Liver (tissue), 9 donors: ENCODE data around the gene PDP2. TPM values are rescaled to one million over a fixed set of nuclear protein-coding genes. Genes with fewer than 3 reads are reported as not detected.

Experiments used
- DNase-seq: peaks from one replicate; pipeline ENCODE4 v3.0.0-alpha.2; 2017; ENCODE audit warnings: low spot score
- H3K27ac ChIP-seq, 2 donors: one replicate each; pipeline ENCODE4 v1.7.0; 2013; ENCODE audit warnings: inconsistent platforms in 2 of 2, low read length in 2 of 2, control low read depth in 1 of 2, low read depth in 1 of 2, mild to moderate bottlenecking in 1 of 2
- H3K27me3 ChIP-seq, 4 donors: one replicate each; pipeline versions ENCODE4 v1.6.1 to v1.7.0; 2013; ENCODE audit warnings: low read length in 3 of 4, inconsistent platforms in 1 of 4, mild to moderate bottlenecking in 1 of 4, moderate library complexity in 1 of 4; ENCODE audit not compliant: control insufficient read depth in 4 of 4, insufficient read depth in 4 of 4
- H3K36me3 ChIP-seq, 4 donors: one replicate each; pipeline versions ENCODE4 v1.6.1 to v1.7.0; 2013; ENCODE audit warnings: low read length in 3 of 4, mild to moderate bottlenecking in 3 of 4, low read depth in 1 of 4, moderate library complexity in 1 of 4; ENCODE audit not compliant: control insufficient read depth in 4 of 4, insufficient read depth in 3 of 4
- H3K4me1 ChIP-seq, 4 donors: one replicate each; pipeline versions ENCODE4 v1.6.1 to v1.7.0; 2013; ENCODE audit warnings: low read length in 3 of 4, mild to moderate bottlenecking in 3 of 4, moderate library complexity in 1 of 4; ENCODE audit not compliant: control insufficient read depth in 4 of 4, insufficient read depth in 4 of 4
- H3K4me3 ChIP-seq, 3 donors: one replicate each; pipeline versions ENCODE4 v1.6.1 to v1.7.0; 2013; ENCODE audit warnings: low read length in 3 of 3, control low read depth in 1 of 3, low read depth in 1 of 3, mild to moderate bottlenecking in 1 of 3
- H3K9ac ChIP-seq, 2 donors: one replicate each; pipeline ENCODE4 v1.7.0; 2013; ENCODE audit warnings: low read length in 2 of 2, mild to moderate bottlenecking in 2 of 2, moderate library complexity in 2 of 2, control low read depth in 1 of 2, low read depth in 1 of 2
- H3K9me3 ChIP-seq, 4 donors: one replicate each; pipeline versions ENCODE4 v1.6.1 to v1.7.0; 2013; ENCODE audit warnings: low read length in 3 of 4; ENCODE audit not compliant: control insufficient read depth in 4 of 4
- EGR1 ChIP-seq, 2 donors: IDR thresholded peaks; 2 replicates each; pipeline ENCODE4 v1.6.1; 2016 to 2018; ENCODE audit warnings: antibody characterized with exemption in 2 of 2, low read depth in 2 of 2
- FOXA1 ChIP-seq: IDR thresholded peaks from 2 replicates; pipeline ENCODE4 v1.6.1; 2016; ENCODE audit warnings: antibody characterized with exemption
- FOXA2 ChIP-seq: IDR thresholded peaks from 2 replicates; pipeline ENCODE4 v1.6.1; 2016; ENCODE audit warnings: antibody characterized with exemption
- GABPA ChIP-seq, 2 donors: IDR thresholded peaks in 1 of 2; conservative IDR thresholded peaks in 1 of 2; 2 replicates each; pipeline ENCODE4 v1.6.1; 2016; ENCODE audit warnings: antibody characterized with exemption in 2 of 2, mild to moderate bottlenecking in 1 of 2, moderate library complexity in 1 of 2
- HNF4A ChIP-seq, 2 donors: conservative IDR thresholded peaks; 2 replicates each; pipeline ENCODE4 v1.6.1; 2016; ENCODE audit warnings: antibody characterized with exemption in 2 of 2, mild to moderate bottlenecking in 2 of 2
- HNF4G ChIP-seq: IDR thresholded peaks from 2 replicates; pipeline ENCODE4 v1.6.1; 2016; ENCODE audit warnings: antibody characterized with exemption
- JUND ChIP-seq, 2 donors: IDR thresholded peaks; 2 replicates each; pipeline ENCODE4 v1.6.1; 2016; ENCODE audit warnings: antibody characterized with exemption in 2 of 2
- RAD21 ChIP-seq, 2 donors: IDR thresholded peaks; 2 replicates each; pipeline ENCODE4 v1.6.1; 2016; ENCODE audit warnings: antibody characterized with exemption in 2 of 2, mild to moderate bottlenecking in 2 of 2
- RXRA ChIP-seq, 2 donors: IDR thresholded peaks; 2 replicates each; pipeline ENCODE4 v1.6.1; 2017 to 2018; ENCODE audit warnings: antibody characterized with exemption in 2 of 2, mild to moderate bottlenecking in 1 of 2
- SP1 ChIP-seq: IDR thresholded peaks from 2 replicates; pipeline ENCODE4 v1.6.1; 2018; ENCODE audit warnings: antibody characterized with exemption, mild to moderate bottlenecking
- TAF1 ChIP-seq: conservative IDR thresholded peaks from 2 replicates; pipeline ENCODE4 v1.6.1; 2016; ENCODE audit warnings: antibody characterized with exemption, mild to moderate bottlenecking
- YY1 ChIP-seq: IDR thresholded peaks from 2 replicates; pipeline ENCODE4 v1.6.1; 2016; ENCODE audit warnings: antibody characterized with exemption, mild to moderate bottlenecking
- WGBS: extraction: QIAGEN DNeasy Blood & Tissue Kit; methylation state at CpG from one replicate; pipeline ENCODE4 v1.1.7; 2013; 5-methylcytosine and 5-hydroxymethylcytosine counted together
- polyA plus RNA-seq, 2 donors: library from polyadenylated mRNA; stranded (reverse) in 1 of 2; unstranded in 1 of 2; fragments of 200-250 nt in 1 of 2; fragments of >200 nt in 1 of 2; fragmentation: Nextera tagmentation in 1 of 2; extraction: Ambion mirVana in 1 of 2; gene quantifications; one replicate each; pipeline versions ENCODE4 v1.2.1 to v1.2.3, GENCODE V29; 2013 to 2015
- total RNA-seq, 2 donors: library from RNA; depleted of rRNA; stranded (reverse); fragments of >200 nt; gene quantifications; one replicate each; pipeline ENCODE4 v1.2.3, GENCODE V29; 2014
- TF ChIP-seq, protein P1 (sequence below): IDR thresholded peaks from 2 replicates; pipeline ENCODE4 v1.6.1; 2016; ENCODE audit warnings: antibody characterized with exemption, mild to moderate bottlenecking
- TF ChIP-seq, protein P2 (sequence below): IDR thresholded peaks from 2 replicates; pipeline ENCODE4 v1.6.1; 2016; ENCODE audit warnings: antibody characterized with exemption
- TF ChIP-seq, protein P3 (sequence below): IDR thresholded peaks from 2 replicates; pipeline ENCODE4 v1.6.1; 2016; ENCODE audit warnings: antibody characterized with exemption
- TF ChIP-seq, protein P4 (sequence below): IDR thresholded peaks from 2 replicates; pipeline ENCODE4 v1.6.1; 2016; ENCODE audit warnings: antibody characterized with exemption
- TF ChIP-seq, protein P5 (sequence below): fragments of 150-350 bp; IDR thresholded peaks from 2 replicates; pipeline ENCODE4 v1.5.1; 2017; ENCODE audit warnings: improper control_type of control experiment, low read depth, low read length; ENCODE audit not compliant: missing input control
- donor health status: healthy.
- donor health status: healthy.
- donor health status: healthy.
- donor health status: healthy.
- donor health status: healthy.

The PDP2 gene
- total and polyA plus RNA-seq, 4 donors, result 2.3 to 9.4 (median 6.1) TPM

- TF ChIP-seq, protein P1, sequence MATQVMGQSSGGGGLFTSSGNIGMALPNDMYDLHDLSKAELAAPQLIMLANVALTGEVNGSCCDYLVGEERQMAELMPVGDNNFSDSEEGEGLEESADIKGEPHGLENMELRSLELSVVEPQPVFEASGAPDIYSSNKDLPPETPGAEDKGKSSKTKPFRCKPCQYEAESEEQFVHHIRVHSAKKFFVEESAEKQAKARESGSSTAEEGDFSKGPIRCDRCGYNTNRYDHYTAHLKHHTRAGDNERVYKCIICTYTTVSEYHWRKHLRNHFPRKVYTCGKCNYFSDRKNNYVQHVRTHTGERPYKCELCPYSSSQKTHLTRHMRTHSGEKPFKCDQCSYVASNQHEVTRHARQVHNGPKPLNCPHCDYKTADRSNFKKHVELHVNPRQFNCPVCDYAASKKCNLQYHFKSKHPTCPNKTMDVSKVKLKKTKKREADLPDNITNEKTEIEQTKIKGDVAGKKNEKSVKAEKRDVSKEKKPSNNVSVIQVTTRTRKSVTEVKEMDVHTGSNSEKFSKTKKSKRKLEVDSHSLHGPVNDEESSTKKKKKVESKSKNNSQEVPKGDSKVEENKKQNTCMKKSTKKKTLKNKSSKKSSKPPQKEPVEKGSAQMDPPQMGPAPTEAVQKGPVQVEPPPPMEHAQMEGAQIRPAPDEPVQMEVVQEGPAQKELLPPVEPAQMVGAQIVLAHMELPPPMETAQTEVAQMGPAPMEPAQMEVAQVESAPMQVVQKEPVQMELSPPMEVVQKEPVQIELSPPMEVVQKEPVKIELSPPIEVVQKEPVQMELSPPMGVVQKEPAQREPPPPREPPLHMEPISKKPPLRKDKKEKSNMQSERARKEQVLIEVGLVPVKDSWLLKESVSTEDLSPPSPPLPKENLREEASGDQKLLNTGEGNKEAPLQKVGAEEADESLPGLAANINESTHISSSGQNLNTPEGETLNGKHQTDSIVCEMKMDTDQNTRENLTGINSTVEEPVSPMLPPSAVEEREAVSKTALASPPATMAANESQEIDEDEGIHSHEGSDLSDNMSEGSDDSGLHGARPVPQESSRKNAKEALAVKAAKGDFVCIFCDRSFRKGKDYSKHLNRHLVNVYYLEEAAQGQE, result no peak
- TF ChIP-seq SP1, result no peak
Measured at GRCh38 chr16:66856184-66856730, 24.1 kb upstream of the PDP2 start (continued).

DNA sequence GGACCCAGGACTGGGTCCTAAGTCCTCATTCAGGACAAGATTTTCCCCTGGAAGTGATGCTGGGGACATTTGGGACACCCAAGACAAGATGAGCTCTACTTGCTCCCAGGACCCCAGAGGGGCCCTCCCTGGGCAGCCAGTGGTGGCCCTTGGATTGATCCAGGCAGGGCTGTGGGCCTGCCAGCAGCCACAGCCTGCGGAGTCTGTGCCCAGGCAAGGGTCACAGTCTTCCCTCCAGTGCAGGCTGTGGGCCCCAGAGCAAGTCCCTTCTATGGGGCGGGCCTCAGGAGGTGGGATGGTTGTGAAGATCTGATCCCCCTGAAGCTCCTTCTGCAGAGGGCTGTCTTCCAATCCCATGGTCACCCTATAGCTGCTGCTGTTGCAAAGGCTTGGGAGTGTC is 23.5 kb upstream of the PDP2 start:
- no peaks in the 10 kb centered on the region for H3K36me3 ChIP-seq
- H3K9me3 ChIP-seq, result no peaks in the 10 kb centered on the region
- H3K27ac ChIP-seq, result no peak overlapping the region
- no peak overlapping the region for H3K4me3 ChIP-seq
- no peaks in the 10 kb centered on the region for H3K27me3 ChIP-seq
- no peaks in the 10 kb centered on the region for H3K4me1 ChIP-seq
- TF ChIP-seq GABPA (IDR thresholded peaks at IDR 0.05 in 1 of 2, conservative IDR thresholded peaks at IDR 0.05 in 1 of 2) (no peak), HNF4A (conservative IDR thresholded peaks at IDR 0.05) (no peak), YY1 (no peak), EGR1 (IDR thresholded peaks at IDR 0.05; ENCODE audit: low read depth in 2 of 2) (no peak), TAF1 (no peak), SP1 (no peak), RXRA (IDR thresholded peaks at IDR 0.05) (no peak), HNF4G (no peak), FOXA1 (no peak), JUND (IDR thresholded peaks at IDR 0.05) (no peak), RAD21 (IDR thresholded peaks at IDR 0.05) (no peak), FOXA2 (no peak)
- TF ChIP-seq, protein P2, sequence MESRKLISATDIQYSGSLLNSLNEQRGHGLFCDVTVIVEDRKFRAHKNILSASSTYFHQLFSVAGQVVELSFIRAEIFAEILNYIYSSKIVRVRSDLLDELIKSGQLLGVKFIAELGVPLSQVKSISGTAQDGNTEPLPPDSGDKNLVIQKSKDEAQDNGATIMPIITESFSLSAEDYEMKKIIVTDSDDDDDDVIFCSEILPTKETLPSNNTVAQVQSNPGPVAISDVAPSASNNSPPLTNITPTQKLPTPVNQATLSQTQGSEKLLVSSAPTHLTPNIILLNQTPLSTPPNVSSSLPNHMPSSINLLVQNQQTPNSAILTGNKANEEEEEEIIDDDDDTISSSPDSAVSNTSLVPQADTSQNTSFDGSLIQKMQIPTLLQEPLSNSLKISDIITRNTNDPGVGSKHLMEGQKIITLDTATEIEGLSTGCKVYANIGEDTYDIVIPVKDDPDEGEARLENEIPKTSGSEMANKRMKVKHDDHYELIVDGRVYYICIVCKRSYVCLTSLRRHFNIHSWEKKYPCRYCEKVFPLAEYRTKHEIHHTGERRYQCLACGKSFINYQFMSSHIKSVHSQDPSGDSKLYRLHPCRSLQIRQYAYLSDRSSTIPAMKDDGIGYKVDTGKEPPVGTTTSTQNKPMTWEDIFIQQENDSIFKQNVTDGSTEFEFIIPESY, result no peak
- TF ChIP-seq, protein P1, result no peak
- TF ChIP-seq, protein P3, sequence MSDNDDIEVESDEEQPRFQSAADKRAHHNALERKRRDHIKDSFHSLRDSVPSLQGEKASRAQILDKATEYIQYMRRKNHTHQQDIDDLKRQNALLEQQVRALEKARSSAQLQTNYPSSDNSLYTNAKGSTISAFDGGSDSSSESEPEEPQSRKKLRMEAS, result no peak
- TF ChIP-seq, protein P4, sequence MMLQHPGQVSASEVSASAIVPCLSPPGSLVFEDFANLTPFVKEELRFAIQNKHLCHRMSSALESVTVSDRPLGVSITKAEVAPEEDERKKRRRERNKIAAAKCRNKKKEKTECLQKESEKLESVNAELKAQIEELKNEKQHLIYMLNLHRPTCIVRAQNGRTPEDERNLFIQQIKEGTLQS, result no peak
- TF ChIP-seq, protein P5, sequence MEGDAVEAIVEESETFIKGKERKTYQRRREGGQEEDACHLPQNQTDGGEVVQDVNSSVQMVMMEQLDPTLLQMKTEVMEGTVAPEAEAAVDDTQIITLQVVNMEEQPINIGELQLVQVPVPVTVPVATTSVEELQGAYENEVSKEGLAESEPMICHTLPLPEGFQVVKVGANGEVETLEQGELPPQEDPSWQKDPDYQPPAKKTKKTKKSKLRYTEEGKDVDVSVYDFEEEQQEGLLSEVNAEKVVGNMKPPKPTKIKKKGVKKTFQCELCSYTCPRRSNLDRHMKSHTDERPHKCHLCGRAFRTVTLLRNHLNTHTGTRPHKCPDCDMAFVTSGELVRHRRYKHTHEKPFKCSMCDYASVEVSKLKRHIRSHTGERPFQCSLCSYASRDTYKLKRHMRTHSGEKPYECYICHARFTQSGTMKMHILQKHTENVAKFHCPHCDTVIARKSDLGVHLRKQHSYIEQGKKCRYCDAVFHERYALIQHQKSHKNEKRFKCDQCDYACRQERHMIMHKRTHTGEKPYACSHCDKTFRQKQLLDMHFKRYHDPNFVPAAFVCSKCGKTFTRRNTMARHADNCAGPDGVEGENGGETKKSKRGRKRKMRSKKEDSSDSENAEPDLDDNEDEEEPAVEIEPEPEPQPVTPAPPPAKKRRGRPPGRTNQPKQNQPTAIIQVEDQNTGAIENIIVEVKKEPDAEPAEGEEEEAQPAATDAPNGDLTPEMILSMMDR, result no peak
- WGBS, result 98% methylated on average over 2 of the region's 2 CpGs
- H3K9ac ChIP-seq, result no peak overlapping the region
- no peak for DNase-seq
